Aorta (tissue), 5 donors: ENCODE measurements around the gene CLSTN1. TPM values are rescaled to one million over a fixed set of nuclear protein-coding genes. Genes with fewer than 3 reads are reported as not detected.
A peak's percentile ranks its signal among the peaks of the same experiment; 100 is the strongest.

Experiments used
- ATAC-seq: fragments of 200-7000 bp; cut with Tn5 transposase; one replicate; pipeline ENCODE4 v1.9.1; 2022; ENCODE audit warnings: moderate library complexity; ENCODE audit not compliant: low FRiP score
- DNase-seq, 2 donors: peaks; one replicate each; pipeline ENCODE4 v3.0.0-alpha.2; 2020
- H3K27ac ChIP-seq, 2 donors: one replicate each; pipeline ENCODE4 v1.5.1; 2013; ENCODE audit warnings: low read length in 2 of 2, mild to moderate bottlenecking in 2 of 2, moderate library complexity in 2 of 2, control low read depth in 1 of 2, inconsistent platforms in 1 of 2, low read depth in 1 of 2
- H3K27me3 ChIP-seq, 2 donors: one replicate each; pipeline ENCODE4 v1.6.1; 2013; ENCODE audit warnings: control low read depth in 1 of 2, low read length in 1 of 2, mild to moderate bottlenecking in 1 of 2, moderate library complexity in 1 of 2; ENCODE audit not compliant: insufficient read depth in 2 of 2, control insufficient read depth in 1 of 2
- H3K36me3 ChIP-seq, 2 donors: one replicate each; pipeline ENCODE4 v1.6.1; 2013; ENCODE audit warnings: control low read depth in 1 of 2, low read length in 1 of 2, mild to moderate bottlenecking in 1 of 2; ENCODE audit not compliant: insufficient read depth in 2 of 2, control insufficient read depth in 1 of 2
- H3K4me1 ChIP-seq, 2 donors: one replicate each; pipeline ENCODE4 v1.6.1; 2013; ENCODE audit warnings: low read length in 2 of 2, control low read depth in 1 of 2, mild to moderate bottlenecking in 1 of 2, moderate library complexity in 1 of 2; ENCODE audit not compliant: insufficient read depth in 2 of 2, control insufficient read depth in 1 of 2
- H3K4me3 ChIP-seq, 2 donors: one replicate each; pipeline ENCODE4 v1.5.1; 2013; ENCODE audit warnings: low read length in 2 of 2, control low read depth in 1 of 2, mild to moderate bottlenecking in 1 of 2
- H3K9me3 ChIP-seq: one replicate; pipeline ENCODE4 v1.6.1; 2013; ENCODE audit warnings: mild to moderate bottlenecking, low read length; ENCODE audit not compliant: control insufficient read depth
- WGBS, 2 donors: extraction: QIAGEN DNeasy Blood & Tissue Kit; methylation state at CpG; one replicate each; pipeline ENCODE4 v1.1.7; 2013; 5-methylcytosine and 5-hydroxymethylcytosine counted together
- intact Hi-C, 2 donors: fragments of 100-400 bp; cut with DNase I; formaldehyde crosslinking; loops; one replicate each; pipeline versions ENCODE4 v1.14.2 to v1.15.0; 2022
- polyA plus RNA-seq, 2 donors: library from polyadenylated mRNA; stranded (reverse); fragments of 200-250 nt; gene quantifications; one replicate each; pipeline ENCODE4 v1.2.3, GENCODE V29; 2013
- total RNA-seq, 2 donors: library from RNA; stranded (reverse); fragmentation: NEBNext Ultra II Directional; extraction: Animal tissue kit (Norgen Biotek cat#: 25700); gene quantifications; one replicate each; pipeline ENCODE4 v1.2.1, GENCODE V29; 2021
- donor health status: healthy with polysubstance abuse.
- donor health status: Bipolar disorder and iron deficiency.
- donor health status: DM: no; HTN: no; CAD: no.
- donor health status: DM: no; HTN: no; CAD: no.
- donor health status: DM: yes; HTN: yes; CAD: no.

The CLSTN1 gene
- total and polyA plus RNA-seq, 4 donors: 17.0 to 113 (median 74.3) TPM

DNA sequence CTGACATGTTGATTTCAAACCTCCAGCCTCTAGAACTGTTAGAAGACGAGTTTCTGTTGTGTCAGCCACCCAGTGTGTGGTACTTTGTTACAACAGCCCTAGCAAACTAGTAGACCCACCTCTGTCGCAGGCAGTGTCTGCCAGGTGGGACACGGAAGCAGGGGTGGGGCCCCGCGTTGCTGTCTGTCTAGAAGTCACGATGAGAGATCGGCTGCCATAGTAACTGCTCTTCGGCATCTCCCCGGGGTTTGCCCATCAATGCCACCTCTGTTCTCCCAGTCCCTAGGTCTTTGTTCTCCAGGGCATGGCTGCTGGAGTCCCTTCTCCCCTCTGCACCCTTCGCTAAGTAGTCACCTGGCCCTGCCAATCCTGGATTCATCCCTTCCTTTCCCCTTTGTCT is 15.2 kb upstream of the CLSTN1 start:
- Histone ChIP-seq H3K4me3 (no peak overlapping the region), H3K9me3 (no peaks in the 10 kb centered on the region), H3K36me3 (no peaks in the 10 kb centered on the region), H3K27me3 (no peaks in the 10 kb centered on the region), H3K27ac (no peak overlapping the region), H3K4me1 (no peaks in the 10 kb centered on the region)
- 95 to 98% methylated on average over 10 of the region's 10 CpGs for WGBS, 2 donors
- ATAC-seq (no peak), DNase-seq (peak in 1 of 2 donors; percentile 65)
- intact Hi-C loops: no loop called here

GRCh38 chr1:9836632-9836960 is 12.8 kb upstream of the CLSTN1 start:
- no peak overlapping the region for H3K27ac ChIP-seq
- intact Hi-C loops: no loop called here
- H3K9me3 ChIP-seq: no peaks in the 10 kb centered on the region
- H3K4me1 ChIP-seq: no peaks in the 10 kb centered on the region
- ATAC-seq (no peak), DNase-seq (no peak)
- no peaks in the 10 kb centered on the region for H3K27me3 ChIP-seq
- H3K36me3 ChIP-seq: no peaks in the 10 kb centered on the region
- WGBS, 2 donors: 82 to 87% methylated on average over 5 of the region's 5 CpGs
- H3K4me3 ChIP-seq: no peak overlapping the region

DNA sequence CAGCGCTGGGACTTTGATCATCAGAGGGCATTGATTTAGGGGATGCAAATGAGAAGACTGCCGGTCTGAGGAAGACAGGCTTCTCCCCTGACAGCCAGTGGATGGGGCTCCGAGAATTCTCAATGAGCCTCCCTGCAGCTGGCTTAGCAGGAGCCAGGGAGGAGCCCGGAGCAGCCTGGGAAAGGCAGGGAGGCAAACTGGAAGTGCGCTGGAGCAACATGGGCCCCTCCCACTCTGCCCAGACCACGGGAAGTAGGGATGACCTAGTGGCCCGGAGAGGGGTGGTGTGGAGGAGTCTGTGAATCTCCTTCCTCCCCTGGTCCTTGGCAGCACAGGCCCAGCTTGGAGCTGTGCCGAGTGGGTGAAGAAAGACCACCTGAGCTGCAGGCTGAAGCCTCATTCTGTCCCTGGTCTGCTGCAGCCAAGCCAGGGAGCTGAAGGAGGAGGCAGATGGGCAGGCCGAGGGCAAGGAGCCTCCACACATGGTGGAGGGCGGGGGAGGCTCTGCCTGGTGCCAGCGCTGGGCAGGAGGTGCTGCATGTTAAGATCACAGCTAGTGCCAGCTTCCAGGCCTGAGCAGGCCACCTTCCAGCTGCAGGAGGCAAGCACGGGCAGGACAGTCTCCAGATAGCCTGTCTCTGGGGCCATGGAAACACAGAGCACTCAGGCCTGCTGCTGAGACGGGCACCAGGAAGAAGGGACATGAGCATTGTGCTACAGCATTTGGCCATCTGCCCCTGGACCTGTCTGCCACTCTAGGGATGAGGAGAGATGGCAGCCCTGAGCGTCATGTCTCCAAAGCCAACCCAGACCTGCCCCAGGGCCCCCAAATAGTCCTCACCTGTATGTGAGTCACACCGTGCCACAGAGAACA is 12.2 kb upstream of the CLSTN1 start:
- DNase-seq (peak in 1 of 2 donors; percentile 69), ATAC-seq (peak; percentile 70)
- intact Hi-C loops: no loop called here
- H3K27ac ChIP-seq: no peak overlapping the region
- no peaks in the 10 kb centered on the region for H3K36me3 ChIP-seq
- H3K9me3 ChIP-seq: no peaks in the 10 kb centered on the region
- no peaks in the 10 kb centered on the region for H3K27me3 ChIP-seq
- 28 to 31% methylated on average over 15 of the region's 15 CpGs for WGBS, 2 donors
- no peak overlapping the region for H3K4me3 ChIP-seq
- H3K4me1 ChIP-seq: no peaks in the 10 kb centered on the region

GRCh38 chr1:9835404-9835757 is 11.6 kb upstream of the CLSTN1 start:
- 55 to 67% methylated on average over 9 of the region's 9 CpGs for WGBS, 2 donors
- peak in 1 of 2 donors; percentile 69 for DNase-seq
- Histone ChIP-seq H3K9me3 (no peaks in the 10 kb centered on the region), H3K4me1 (no peaks in the 10 kb centered on the region), H3K27me3 (no peaks in the 10 kb centered on the region), H3K36me3 (no peaks in the 10 kb centered on the region), H3K27ac (no peak overlapping the region), H3K4me3 (no peak overlapping the region)
- peak; percentile 13 for ATAC-seq
- intact Hi-C loops: no loop called here

- no peak overlapping the region for H3K4me3 ChIP-seq
- intact Hi-C loops: no loop called here
- WGBS, 2 donors: 87 to 91% methylated on average over 3 of the region's 3 CpGs
- H3K27ac ChIP-seq: no peak overlapping the region
- no peaks in the 10 kb centered on the region for H3K27me3 ChIP-seq
- H3K4me1 ChIP-seq: no peaks in the 10 kb centered on the region
- no peaks in the 10 kb centered on the region for H3K9me3 ChIP-seq
- no peak for ATAC-seq
- H3K36me3 ChIP-seq: no peaks in the 10 kb centered on the region
- no peak for DNase-seq
These were observed 9.9 kb upstream of the CLSTN1 start for GRCh38 chr1:9833632-9834031.

DNA sequence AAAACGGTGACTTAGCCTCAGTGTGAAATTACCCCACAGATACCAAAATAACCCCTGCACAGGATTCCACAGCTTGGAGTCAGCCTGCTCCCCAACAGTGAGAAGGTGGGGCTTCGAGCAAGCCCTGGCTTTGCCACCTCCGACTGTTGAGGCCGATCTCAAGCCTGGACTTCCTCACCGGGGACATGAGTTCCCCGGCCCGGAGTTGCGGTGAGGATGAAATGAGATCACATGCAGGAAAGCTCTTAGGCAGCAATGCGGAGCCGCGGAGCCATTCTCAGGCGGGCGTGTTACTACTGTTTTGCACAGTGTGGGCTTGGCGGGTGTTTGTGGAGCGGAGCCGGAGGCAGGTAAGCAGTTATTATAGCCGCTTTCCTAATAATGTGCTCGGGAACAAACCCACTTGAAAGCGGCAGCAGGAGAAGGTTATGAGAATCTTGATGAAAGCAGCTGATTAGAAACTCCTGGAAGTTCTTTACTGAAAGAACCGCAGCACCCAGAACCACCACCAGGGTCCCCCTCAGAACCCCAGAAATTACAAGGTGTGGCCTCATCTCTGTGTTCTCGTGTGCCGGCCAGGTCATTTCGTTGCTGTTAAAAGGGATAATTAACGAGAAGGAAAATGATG is 3.9 kb upstream of the CLSTN1 start:
- H3K27ac ChIP-seq: no peak overlapping the region
- no peaks in the 10 kb centered on the region for H3K36me3 ChIP-seq
- H3K9me3 ChIP-seq: no peaks in the 10 kb centered on the region
- ATAC-seq (no peak), DNase-seq (peak in 1 of 2 donors; percentile 60)
- intact Hi-C loops: loop anchor here in 1 of 2 donors (10.0 kb wide), 1 partner anchor 867 kb away; no protein-coding TSS in a partner anchor
- H3K4me3 ChIP-seq: no peak overlapping the region
- no peaks in the 10 kb centered on the region for H3K4me1 ChIP-seq
- peaks cover 0 to 2% of the 10 kb centered on the region in 2 donors for H3K27me3 ChIP-seq
- WGBS, 2 donors: 87 to 88% methylated on average over 24 of the region's 24 CpGs

GRCh38 chr1:9826616-9827015 is 2.9 kb upstream of the CLSTN1 start:
- H3K36me3 ChIP-seq: no peaks in the 10 kb centered on the region
- DNase-seq: peak in 1 of 2 donors; percentile 41
- ATAC-seq: no peak
- no peaks in the 10 kb centered on the region for H3K4me1 ChIP-seq
- no peak overlapping the region for H3K27ac ChIP-seq
- 91 to 94% methylated on average over 3 of the region's 3 CpGs for WGBS, 2 donors
- peaks cover 0 to 2% of the 10 kb centered on the region in 2 donors for H3K27me3 ChIP-seq
- intact Hi-C loops: loop anchor here in 1 of 2 donors (10.0 kb wide), 1 partner anchor 868 kb away; no protein-coding TSS in a partner anchor
- no peaks in the 10 kb centered on the region for H3K9me3 ChIP-seq
- no peak overlapping the region for H3K4me3 ChIP-seq

DNA sequence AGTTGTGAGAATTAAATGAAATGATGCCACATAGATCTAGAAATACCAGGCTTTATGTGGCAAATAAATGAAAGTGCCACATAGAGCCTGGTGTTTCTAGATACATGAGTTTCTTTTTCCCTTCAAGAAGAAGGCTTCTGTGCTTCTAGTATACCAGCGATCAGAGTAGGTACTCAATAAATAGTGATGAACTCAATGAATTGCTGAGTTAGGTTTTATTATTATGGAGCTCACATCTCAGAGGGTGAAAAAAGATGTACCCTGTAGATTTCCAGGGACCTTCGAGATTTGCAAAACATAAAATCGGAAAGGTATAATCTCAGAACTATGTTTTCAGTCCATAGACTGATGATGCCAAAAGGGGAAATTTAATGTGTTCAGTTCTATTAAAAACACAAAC is 2.3 kb upstream of the CLSTN1 start:
- DNase-seq (no peak), ATAC-seq (no peak)
- intact Hi-C loops: loop anchor here in 1 of 2 donors (10.0 kb wide), 1 partner anchor 869 kb away; no protein-coding TSS in a partner anchor
- Histone ChIP-seq H3K27ac (no peak overlapping the region), H3K27me3 (peaks cover 0 to 2% of the 10 kb centered on the region in 2 donors), H3K4me1 (no peaks in the 10 kb centered on the region), H3K9me3 (no peaks in the 10 kb centered on the region), H3K36me3 (no peaks in the 10 kb centered on the region), H3K4me3 (no peak overlapping the region)
- 87 to 92% methylated on average over 3 of the region's 3 CpGs for WGBS, 2 donors
